HepG2 (cell line): Measurements from ENCODE around the gene MRPL37. TPM values are rescaled to one million over a fixed set of nuclear protein-coding genes. Genes with fewer than 3 reads are reported as not detected.

ENCODE experiments used
- ARID2 ChIP-seq: sonication (generic); formaldehyde crosslinking; IDR thresholded peaks from 2 replicates; pipeline ENCODE4 v1.8.1; 2022; ENCODE audit warnings: mild to moderate bottlenecking, missing genetic modification reagents, borderline replicate concordance
- HCFC1 ChIP-seq: fragments of 150-350 bp; IDR thresholded peaks from 2 replicates; pipeline ENCODE4 v1.6.1; 2014; ENCODE audit warnings: low read depth, low read length
- PHB2 ChIP-seq: fragments of 450-650 bp; IDR thresholded peaks from 2 replicates; pipeline ENCODE4 v1.6.1; 2018; ENCODE audit not compliant: partially characterized antibody
- SNAI1 ChIP-seq: sonication (generic); formaldehyde crosslinking; IDR thresholded peaks from 2 replicates; pipeline ENCODE4 v1.5.0; 2020; ENCODE audit warnings: mild to moderate bottlenecking, missing genetic modification reagents, borderline replicate concordance
- U2AF1 ChIP-seq: fragments of 200-400 bp; formaldehyde crosslinking; optimal IDR thresholded peaks from 2 replicates; pipeline ENCODE3; 2017; ENCODE audit warnings: mild to moderate bottlenecking, low read depth, low read length
- ZFX ChIP-seq: sonication (generic); formaldehyde crosslinking; IDR thresholded peaks from 2 replicates; pipeline ENCODE4 v1.4.0; 2020; ENCODE audit warnings: mild to moderate bottlenecking, low read depth, missing genetic modification reagents, moderate library complexity
- polyA plus RNA-seq, 8 experiments: library from polyadenylated mRNA; depleted of rRNA in 3 of 8; stranded (reverse) in 7 of 8; unstranded in 1 of 8; fragments of >200 nt; fragmentation: Illumina TruSeq in 4 of 8; extraction: Trizol in 4 of 8; gene quantifications; 2 replicates each; pipeline versions ENCODE4 v1.2.1 to v1.2.3, GENCODE V29; 2011 to 2016; ENCODE audit warnings: low read depth in 4 of 8, missing spikeins in 1 of 8, mixed read lengths in 1 of 8; ENCODE audit not compliant: insufficient read depth in 1 of 8
- total RNA-seq, 5 experiments: library from RNA; depleted of rRNA; stranded (reverse); fragments of >200 nt; fragmentation: Illumina TruSeq; extraction: Trizol; gene quantifications; 2 replicates each; pipeline ENCODE4 v1.2.3, GENCODE V29; 2016; ENCODE audit warnings: low read depth in 1 of 5
- TF ChIP-seq, protein P1 (sequence below): sonication (generic); formaldehyde crosslinking; IDR thresholded peaks from 2 replicates; pipeline ENCODE4 v1.4.0; 2020; ENCODE audit warnings: missing genetic modification reagents, borderline replicate concordance
- TF ChIP-seq, protein P2 (sequence below): sonication (generic); formaldehyde crosslinking; IDR thresholded peaks from 2 replicates; pipeline ENCODE4 v1.4.0; 2020; ENCODE audit warnings: low read depth, missing genetic modification reagents

MRPL37 gene
- total and polyA plus RNA-seq, 2 of the 13 experiments (the other 11 are each of a cell fraction or from before 2014, with no cell fraction given), result 31.7 to 127 TPM

DNA sequence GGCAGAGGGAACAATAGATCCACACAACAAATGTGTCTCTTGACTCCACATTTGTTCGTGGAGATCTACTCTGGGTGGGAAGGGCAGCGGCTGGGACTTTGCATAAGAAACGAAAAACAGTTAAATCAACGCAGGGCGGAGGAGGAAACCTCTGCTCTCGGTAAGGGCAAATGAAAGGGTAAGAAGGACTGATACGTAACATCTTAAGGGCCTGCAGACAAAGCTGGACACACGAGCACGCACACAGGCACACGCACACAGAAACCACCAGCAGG, 57.3 kb downstream of the MRPL37 start (continued):
- TF ChIP-seq, protein P1, sequence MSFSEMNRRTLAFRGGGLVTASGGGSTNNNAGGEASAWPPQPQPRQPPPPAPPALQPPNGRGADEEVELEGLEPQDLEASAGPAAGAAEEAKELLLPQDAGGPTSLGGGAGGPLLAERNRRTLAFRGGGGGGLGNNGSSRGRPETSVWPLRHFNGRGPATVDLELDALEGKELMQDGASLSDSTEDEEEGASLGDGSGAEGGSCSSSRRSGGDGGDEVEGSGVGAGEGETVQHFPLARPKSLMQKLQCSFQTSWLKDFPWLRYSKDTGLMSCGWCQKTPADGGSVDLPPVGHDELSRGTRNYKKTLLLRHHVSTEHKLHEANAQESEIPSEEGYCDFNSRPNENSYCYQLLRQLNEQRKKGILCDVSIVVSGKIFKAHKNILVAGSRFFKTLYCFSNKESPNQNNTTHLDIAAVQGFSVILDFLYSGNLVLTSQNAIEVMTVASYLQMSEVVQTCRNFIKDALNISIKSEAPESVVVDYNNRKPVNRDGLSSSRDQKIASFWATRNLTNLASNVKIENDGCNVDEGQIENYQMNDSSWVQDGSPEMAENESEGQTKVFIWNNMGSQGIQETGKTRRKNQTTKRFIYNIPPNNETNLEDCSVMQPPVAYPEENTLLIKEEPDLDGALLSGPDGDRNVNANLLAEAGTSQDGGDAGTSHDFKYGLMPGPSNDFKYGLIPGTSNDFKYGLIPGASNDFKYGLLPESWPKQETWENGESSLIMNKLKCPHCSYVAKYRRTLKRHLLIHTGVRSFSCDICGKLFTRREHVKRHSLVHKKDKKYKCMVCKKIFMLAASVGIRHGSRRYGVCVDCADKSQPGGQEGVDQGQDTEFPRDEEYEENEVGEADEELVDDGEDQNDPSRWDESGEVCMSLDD (CRISPR knock-in tag), result no peak
- TF ChIP-seq SNAI1 (CRISPR knock-in tag) (no peak), HCFC1 (no peak), ARID2 (no peak), PHB2 (no peak), ZFX (no peak), U2AF1 (no peak)
- TF ChIP-seq, protein P2, sequence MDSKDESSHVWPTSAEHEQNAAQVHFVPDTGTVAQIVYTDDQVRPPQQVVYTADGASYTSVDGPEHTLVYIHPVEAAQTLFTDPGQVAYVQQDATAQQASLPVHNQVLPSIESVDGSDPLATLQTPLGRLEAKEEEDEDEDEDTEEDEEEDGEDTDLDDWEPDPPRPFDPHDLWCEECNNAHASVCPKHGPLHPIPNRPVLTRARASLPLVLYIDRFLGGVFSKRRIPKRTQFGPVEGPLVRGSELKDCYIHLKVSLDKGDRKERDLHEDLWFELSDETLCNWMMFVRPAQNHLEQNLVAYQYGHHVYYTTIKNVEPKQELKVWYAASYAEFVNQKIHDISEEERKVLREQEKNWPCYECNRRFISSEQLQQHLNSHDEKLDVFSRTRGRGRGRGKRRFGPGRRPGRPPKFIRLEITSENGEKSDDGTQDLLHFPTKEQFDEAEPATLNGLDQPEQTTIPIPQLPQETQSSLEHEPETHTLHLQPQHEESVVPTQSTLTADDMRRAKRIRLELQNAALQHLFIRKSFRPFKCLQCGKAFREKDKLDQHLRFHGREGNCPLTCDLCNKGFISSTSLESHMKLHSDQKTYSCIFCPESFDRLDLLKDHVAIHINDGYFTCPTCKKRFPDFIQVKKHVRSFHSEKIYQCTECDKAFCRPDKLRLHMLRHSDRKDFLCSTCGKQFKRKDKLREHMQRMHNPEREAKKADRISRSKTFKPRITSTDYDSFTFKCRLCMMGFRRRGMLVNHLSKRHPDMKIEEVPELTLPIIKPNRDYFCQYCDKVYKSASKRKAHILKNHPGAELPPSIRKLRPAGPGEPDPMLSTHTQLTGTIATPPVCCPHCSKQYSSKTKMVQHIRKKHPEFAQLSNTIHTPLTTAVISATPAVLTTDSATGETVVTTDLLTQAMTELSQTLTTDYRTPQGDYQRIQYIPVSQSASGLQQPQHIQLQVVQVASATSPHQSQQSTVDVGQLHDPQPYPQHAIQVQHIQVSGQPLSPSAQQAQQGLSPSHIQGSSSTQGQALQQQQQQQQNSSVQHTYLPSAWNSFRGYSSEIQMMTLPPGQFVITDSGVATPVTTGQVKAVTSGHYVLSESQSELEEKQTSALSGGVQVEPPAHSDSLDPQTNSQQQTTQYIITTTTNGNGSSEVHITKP (CRISPR knock-in tag), result no peak
- TF ChIP-seq, all 625 proteins: peak for 0
